IMR-90 (cell line): ENCODE results near the gene TCOF1. TPM values are rescaled to one million over a fixed set of nuclear protein-coding genes. Genes with fewer than 3 reads are reported as not detected.
"Not testable (repeated sequence)": the region's sequence is repeated elsewhere in the genome, so short reads cannot be mapped to it uniquely, and the experiment has no call there.

Source experiments
- ATAC-seq: fragments of 200-7000 bp; cut with Tn5 transposase; 2 replicates; pipeline ENCODE4 v1.9.1; 2020; ENCODE audit warnings: low read depth, mild to moderate bottlenecking, moderate library complexity
- BruUV-seq: library from RNA; stranded (reverse); fragments of 400-500 nt; replicated peaks from 2 replicates; lab custom pipeline; 2021; lab: Mats Ljungman, UMichigan
- CTCF ChIA-PET: fragments of 300-600 bp; formaldehyde crosslinking; extraction: SDS; loops from one replicate; lab custom pipeline; 2021; ENCODE audit warnings: antibody characterized with exemption; lab: Yijun Ruan, JAX
- POLR2A ChIA-PET: fragments of 300-600 bp; sonication (Branson Sonifier 250); formaldehyde crosslinking; loops from one replicate; lab custom pipeline; 2022; ENCODE audit warnings: antibody characterized with exemption; ENCODE audit not compliant: unreplicated experiment; lab: Charles Lee
- DNase-seq: peaks from one replicate; pipeline ENCODE4 v3.0.0; 2013
- H2AFZ ChIP-seq: replicated peaks from 2 replicates; pipeline ENCODE3; 2013; ENCODE audit warnings: low read length, mild to moderate bottlenecking; ENCODE audit not compliant: poor library complexity
- H2AK5ac ChIP-seq: 2 replicates; pipeline ENCODE4 v1.6.1; 2013; ENCODE audit warnings: low read depth, low read length, inconsistent platforms
- H2AK9ac ChIP-seq: replicated peaks from 2 replicates; pipeline ENCODE3; 2013; ENCODE audit warnings: mild to moderate bottlenecking, low read depth, low read length, moderate library complexity; ENCODE audit not compliant: poor library complexity
- H2BK120ac ChIP-seq: 2 replicates; pipeline ENCODE4 v1.6.1; 2013; ENCODE audit warnings: low read depth, low read length, inconsistent platforms
- H2BK15ac ChIP-seq: 3 replicates; pipeline ENCODE4 v1.6.1; 2013; ENCODE audit warnings: low read depth, low read length, inconsistent platforms
- H2BK20ac ChIP-seq: 2 replicates; pipeline ENCODE4 v1.6.1; 2013; ENCODE audit warnings: low read depth, mild to moderate bottlenecking, inconsistent platforms, low read length, moderate library complexity
- H2BK5ac ChIP-seq: 2 replicates; pipeline ENCODE4 v1.6.1; 2013; ENCODE audit warnings: mild to moderate bottlenecking, low read depth, low read length, inconsistent platforms; ENCODE audit not compliant: poor library complexity, severe bottlenecking
- H3K14ac ChIP-seq: replicated peaks from 2 replicates; pipeline ENCODE4 v1.6.1; 2013; ENCODE audit warnings: low read depth, low read length, inconsistent platforms
- H3K18ac ChIP-seq: 2 replicates; pipeline ENCODE4 v1.6.1; 2013; ENCODE audit warnings: low read depth, low read length, control low read depth
- H3K23ac ChIP-seq: 2 replicates; pipeline ENCODE4 v1.6.1; 2013; ENCODE audit warnings: low read depth, low read length, inconsistent platforms
- H3K27ac ChIP-seq: 2 replicates; pipeline ENCODE4 v1.5.1; 2013; ENCODE audit warnings: mild to moderate bottlenecking, control low read depth, low read length; ENCODE audit not compliant: insufficient read depth
- H3K27me3 ChIP-seq: 2 replicates; pipeline ENCODE4 v1.6.1; 2013; ENCODE audit warnings: low read length; ENCODE audit not compliant: control insufficient read depth, insufficient read depth
- H3K36me3 ChIP-seq: 2 replicates; pipeline ENCODE4 v1.6.1; 2013; ENCODE audit warnings: low read length, mixed read lengths; ENCODE audit not compliant: control insufficient read depth, insufficient read depth
- H3K4ac ChIP-seq: 2 replicates; pipeline ENCODE4 v1.6.1; 2013; ENCODE audit warnings: low read depth, low read length, inconsistent platforms
- H3K4me1 ChIP-seq: 2 replicates; pipeline ENCODE4 v1.6.1; 2013; ENCODE audit warnings: low read length, mixed read lengths; ENCODE audit not compliant: control insufficient read depth, insufficient read depth
- H3K4me2 ChIP-seq: 2 replicates; pipeline ENCODE4 v1.6.1; 2013; ENCODE audit warnings: low read depth, mild to moderate bottlenecking, control low read depth, low read length, moderate library complexity
- H3K4me3 ChIP-seq: 2 replicates; pipeline ENCODE4 v1.5.1; 2013; ENCODE audit warnings: low read depth, mild to moderate bottlenecking, control low read depth, low read length, moderate library complexity; ENCODE audit not compliant: insufficient read depth
- H3K56ac ChIP-seq: 2 replicates; pipeline ENCODE4 v1.6.1; 2013; ENCODE audit warnings: low read length, inconsistent platforms; ENCODE audit not compliant: insufficient read depth; ENCODE audit errors: extremely low read depth
- H3K79me1 ChIP-seq, 2 experiments: 2 replicates each; pipeline ENCODE4 v1.6.1; 2013; ENCODE audit warnings: low read length in 2 of 2, inconsistent platforms in 1 of 2, low read depth in 1 of 2
- H3K9ac ChIP-seq: 2 replicates; pipeline ENCODE4 v1.6.1; 2013; ENCODE audit warnings: low read depth, low read length, control low read depth
- H3K9me1 ChIP-seq: 2 replicates; pipeline ENCODE4 v1.6.1; 2013; ENCODE audit warnings: low read length, inconsistent platforms; ENCODE audit not compliant: insufficient read depth
- H3K9me3 ChIP-seq: 2 replicates; pipeline ENCODE4 v1.6.1; 2013; ENCODE audit warnings: low read length; ENCODE audit not compliant: control insufficient read depth, insufficient read depth
- H4K20me1 ChIP-seq: 2 replicates; pipeline ENCODE4 v1.6.1; 2013; ENCODE audit warnings: low read length, inconsistent platforms; ENCODE audit not compliant: insufficient read depth
- H4K5ac ChIP-seq: 2 replicates; pipeline ENCODE4 v1.6.1; 2013; ENCODE audit warnings: mild to moderate bottlenecking, low read depth, low read length, control low read depth
- H4K8ac ChIP-seq, 2 experiments: 2 replicates each; pipeline ENCODE4 v1.6.1; 2013; ENCODE audit warnings: low read depth in 2 of 2, low read length in 2 of 2, control low read depth in 1 of 2, inconsistent platforms in 1 of 2
- H4K91ac ChIP-seq: 2 replicates; pipeline ENCODE4 v1.6.1; 2013; ENCODE audit warnings: low read depth, low read length, inconsistent platforms; ENCODE audit not compliant: insufficient read depth
- CEBPB ChIP-seq: IDR thresholded peaks from 2 replicates; pipeline ENCODE4 v1.6.1; 2012; ENCODE audit warnings: low read depth, low read length, improper control_type of control experiment
- CHD1 ChIP-seq: IDR thresholded peaks from 2 replicates; pipeline ENCODE4 v1.6.1; 2012; ENCODE audit warnings: low read depth, low read length, improper control_type of control experiment
- WGBS, 2 experiments: methylation state at CpG; one replicate each; pipeline versions ENCODE4 v1.1.5 to v1.1.7; 2013; ENCODE audit warnings: missing lambda C conversion rate in 2 of 2; ENCODE audit not compliant: insufficient read length in 1 of 2; ENCODE audit errors: extremely low coverage in 2 of 2; 5-methylcytosine and 5-hydroxymethylcytosine counted together
- dilution Hi-C: fragments of 300-500 bp; cut with HindIII; formaldehyde crosslinking; loops from one replicate; pipeline ENCODE4 v1.14.3; 2018; ENCODE audit warnings: low sequenced_read_pairs; ENCODE audit not compliant: unreplicated experiment
- in situ Hi-C: fragments of 300-500 bp; cut with MboI; formaldehyde crosslinking; loops from 3 replicates; pipeline ENCODE4 v1.14.3; 2019; ENCODE audit warnings: low sequenced_read_pairs, inconsistent platforms, mixed read lengths
- intact Hi-C: fragments of 100-400 bp; cut with micrococcal nuclease; formaldehyde crosslinking; loops from 2 replicates; pipeline ENCODE4 v1.10.0; 2022
- polyA plus RNA-seq, 3 experiments: library from polyadenylated mRNA; depleted of rRNA; stranded (reverse); fragments of >200 nt; gene quantifications; 2 replicates each; pipeline ENCODE4 v1.2.3, GENCODE V29; 2012; ENCODE audit warnings: low replicate concordance in 1 of 3
- total RNA-seq: library from RNA; depleted of rRNA; stranded (reverse); fragments of >200 nt; gene quantifications from 2 replicates; pipeline ENCODE4 v1.2.3, GENCODE V29; 2012

TCOF1 gene
- total and polyA plus RNA-seq, 2 of the 4 experiments (the other 2 are of a cell fraction), result 18.2 to 19.7 TPM

- H3K36me3 ChIP-seq, result no peaks in the 10 kb centered on the region
- H3K4me1 ChIP-seq, result no peaks in the 10 kb centered on the region
- POLR2A ChIA-PET, result no interaction called here
- no peak overlapping the region for H3K14ac ChIP-seq
- H4K20me1 ChIP-seq, result no peaks in the 10 kb centered on the region
- no peak overlapping the region for H3K56ac ChIP-seq
- BruUV-seq, result no TSS peak
- no peak overlapping the region for H4K91ac ChIP-seq
- no peaks in the 10 kb centered on the region for H3K9me3 ChIP-seq
- H2BK15ac ChIP-seq, result no peak overlapping the region
- no peak overlapping the region for H3K27ac ChIP-seq
- no peak overlapping the region for H4K5ac ChIP-seq
- intact Hi-C loops, result no loop called here
- WGBS, 2 experiments, result no CpG with 5 or more reads among the region's 3 CpGs
- CTCF ChIA-PET, result interaction anchor here (0.6 kb wide), 1 partner anchor 18 kb away, joined by 3 read pairs; no protein-coding TSS in a partner anchor
- H3K4me3 ChIP-seq, result no peak overlapping the region
- H3K79me1 ChIP-seq, result no peaks in the 10 kb centered on the region
- H3K23ac ChIP-seq, result no peak overlapping the region
- H3K4ac ChIP-seq, result no peak overlapping the region
- H2AK5ac ChIP-seq, result no peak overlapping the region
- no peak overlapping the region for H2BK120ac ChIP-seq
- no peaks in the 10 kb centered on the region for H3K9me1 ChIP-seq
- in situ Hi-C loops, result no loop called here
- no peak overlapping the region for H2AFZ ChIP-seq
- no peak overlapping the region for H4K8ac ChIP-seq
- no peak overlapping the region for H2BK20ac ChIP-seq
- no peaks in the 10 kb centered on the region for H3K27me3 ChIP-seq
- H3K9ac ChIP-seq, result no peak overlapping the region
- dilution Hi-C loops, result no loop called here
- ATAC-seq (no peak), DNase-seq (no peak)
- H3K18ac ChIP-seq, result no peak overlapping the region
- H3K4me2 ChIP-seq, result no peak overlapping the region
- TF ChIP-seq CHD1 (no peak), CEBPB (peak; percentile 48)
- no peak overlapping the region for H2AK9ac ChIP-seq
- H2BK5ac ChIP-seq, result no peak overlapping the region
Measured at GRCh38 chr5:150422758-150423157, 65.3 kb downstream of the TCOF1 start.

- H3K18ac ChIP-seq, H2BK15ac ChIP-seq, H2AK9ac ChIP-seq, intact Hi-C loops, POLR2A ChIA-PET, DNase-seq, H3K79me1 ChIP-seq, H2BK120ac ChIP-seq, H3K4me3 ChIP-seq, H4K8ac ChIP-seq, H3K9me1 ChIP-seq, H3K4ac ChIP-seq, H2AFZ ChIP-seq, H2BK20ac ChIP-seq, BruUV-seq, H3K56ac ChIP-seq, H3K36me3 ChIP-seq, H4K20me1 ChIP-seq, H3K4me2 ChIP-seq, H2AK5ac ChIP-seq, H4K91ac ChIP-seq, H2BK5ac ChIP-seq, H3K14ac ChIP-seq, H3K23ac ChIP-seq, H3K9ac ChIP-seq, H3K27ac ChIP-seq, H3K4me1 ChIP-seq, ATAC-seq, dilution Hi-C loops, H3K27me3 ChIP-seq, H3K9me3 ChIP-seq, H4K5ac ChIP-seq: not testable (repeated sequence)
- WGBS, 2 experiments, result no CpG with 5 or more reads among the region's 9 CpGs
- CTCF ChIA-PET, result interaction anchor here (0.7 kb wide), 1 partner anchor 589 kb away, joined by 4 read pairs; no protein-coding TSS in a partner anchor
- in situ Hi-C loops, result loop anchor here (25.0 kb wide), 2 partner anchors 589 to 789 kb away; no protein-coding TSS in a partner anchor
Measured at GRCh38 chr5:150426165-150426564, 68.7 kb downstream of the TCOF1 start.
